HCT116 (cell line): ENCODE measurements around the gene ANOS1.

Source experiments
- EZH2phosphoT487 ChIP-seq: fragments of 200-600 bp; IDR thresholded peaks from 2 replicates; pipeline ENCODE4 v1.6.1; 2018; ENCODE audit warnings: antibody characterized with exemption, borderline replicate concordance
- POLR2AphosphoS5 ChIP-seq: IDR thresholded peaks from 2 replicates; pipeline ENCODE4 v1.6.1; 2011; ENCODE audit warnings: mild to moderate bottlenecking, low read depth, low read length, moderate library complexity
- RAD21 ChIP-seq: IDR thresholded peaks from 2 replicates; pipeline ENCODE4 v1.6.1; 2012; ENCODE audit warnings: low read depth, mild to moderate bottlenecking
- TCF7L2 ChIP-seq: IDR thresholded peaks from 2 replicates; pipeline ENCODE4 v1.7.0; 2011; ENCODE audit warnings: borderline replicate concordance, inconsistent platforms; ENCODE audit not compliant: insufficient read depth, insufficient read length; ENCODE audit errors: extremely low read depth
- TF ChIP-seq, protein P1 (sequence below), 3 experiments: fragments of 200-600 bp in 1 of 3; sonication (generic) in 1 of 3; IDR thresholded peaks in 2 of 3; conservative IDR thresholded peaks in 1 of 3; 2 replicates each; pipeline ENCODE4 v1.5.1; 2012 to 2017; ENCODE audit warnings: low read depth in 2 of 3, low read length in 2 of 3, antibody characterized with exemption in 1 of 3, borderline replicate concordance in 1 of 3, control low read depth in 1 of 3, mild to moderate bottlenecking in 1 of 3, mixed read lengths in 1 of 3, mixed run types in 1 of 3, moderate library complexity in 1 of 3; ENCODE audit not compliant: insufficient read depth in 1 of 3
- TF ChIP-seq, protein P2 (sequence below): IDR thresholded peaks from 2 replicates; pipeline ENCODE4 v1.6.1; 2012

GRCh38 chrX:8604131-8604530, 127.8 kb downstream of the ANOS1 start:
- TF ChIP-seq EZH2phosphoT487 = no peak
- TF ChIP-seq POLR2AphosphoS5 = no peak
- TF ChIP-seq, protein P1, sequence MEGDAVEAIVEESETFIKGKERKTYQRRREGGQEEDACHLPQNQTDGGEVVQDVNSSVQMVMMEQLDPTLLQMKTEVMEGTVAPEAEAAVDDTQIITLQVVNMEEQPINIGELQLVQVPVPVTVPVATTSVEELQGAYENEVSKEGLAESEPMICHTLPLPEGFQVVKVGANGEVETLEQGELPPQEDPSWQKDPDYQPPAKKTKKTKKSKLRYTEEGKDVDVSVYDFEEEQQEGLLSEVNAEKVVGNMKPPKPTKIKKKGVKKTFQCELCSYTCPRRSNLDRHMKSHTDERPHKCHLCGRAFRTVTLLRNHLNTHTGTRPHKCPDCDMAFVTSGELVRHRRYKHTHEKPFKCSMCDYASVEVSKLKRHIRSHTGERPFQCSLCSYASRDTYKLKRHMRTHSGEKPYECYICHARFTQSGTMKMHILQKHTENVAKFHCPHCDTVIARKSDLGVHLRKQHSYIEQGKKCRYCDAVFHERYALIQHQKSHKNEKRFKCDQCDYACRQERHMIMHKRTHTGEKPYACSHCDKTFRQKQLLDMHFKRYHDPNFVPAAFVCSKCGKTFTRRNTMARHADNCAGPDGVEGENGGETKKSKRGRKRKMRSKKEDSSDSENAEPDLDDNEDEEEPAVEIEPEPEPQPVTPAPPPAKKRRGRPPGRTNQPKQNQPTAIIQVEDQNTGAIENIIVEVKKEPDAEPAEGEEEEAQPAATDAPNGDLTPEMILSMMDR (IDR thresholded peaks at IDR 0.05 in 2 of 3, conservative IDR thresholded peaks at IDR 0.05 in 1 of 3; ENCODE audit: borderline replicate concordance in 1 of 3, insufficient read depth in 1 of 3, low read depth in 2 of 3, low read length in 2 of 3) = no peak
- TF ChIP-seq TCF7L2 = no peak
- TF ChIP-seq, protein P2, sequence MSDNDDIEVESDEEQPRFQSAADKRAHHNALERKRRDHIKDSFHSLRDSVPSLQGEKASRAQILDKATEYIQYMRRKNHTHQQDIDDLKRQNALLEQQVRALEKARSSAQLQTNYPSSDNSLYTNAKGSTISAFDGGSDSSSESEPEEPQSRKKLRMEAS = no peak
- no peak for TF ChIP-seq RAD21
